IPS-NIHi7 (cell line): ENCODE data around the gene AMPD3.

Experiments
- DNase-seq: peaks from one replicate; pipeline ENCODE4 v3.0.0; 2012; ENCODE audit warnings: mixed read lengths; ENCODE audit errors: extremely low spot score

AMPD3 gene

DNA sequence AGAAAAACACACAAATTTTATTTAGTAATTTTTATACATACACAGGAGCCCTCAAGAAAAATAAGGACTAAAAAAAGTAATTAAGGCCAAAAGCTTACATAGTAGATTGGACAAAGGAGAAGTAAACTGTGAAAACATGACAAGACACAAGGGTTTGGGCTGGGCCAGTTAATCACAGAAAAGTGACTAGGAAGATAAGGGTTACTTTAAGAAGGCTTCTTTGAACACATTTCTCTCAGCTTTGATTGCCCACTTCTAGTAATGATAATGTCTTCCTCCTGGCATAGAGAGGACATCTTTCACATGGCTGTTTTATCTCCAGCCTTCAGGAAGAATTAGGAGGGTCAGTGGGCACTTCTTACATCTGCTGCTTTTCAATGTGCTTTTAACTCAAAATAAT is 82.5 kb downstream of the AMPD3 start:
- DNase-seq: no peak

GRCh38 chr11:10538924-10539323 is 83.9 kb downstream of the AMPD3 start:
- no peak for DNase-seq

DNA sequence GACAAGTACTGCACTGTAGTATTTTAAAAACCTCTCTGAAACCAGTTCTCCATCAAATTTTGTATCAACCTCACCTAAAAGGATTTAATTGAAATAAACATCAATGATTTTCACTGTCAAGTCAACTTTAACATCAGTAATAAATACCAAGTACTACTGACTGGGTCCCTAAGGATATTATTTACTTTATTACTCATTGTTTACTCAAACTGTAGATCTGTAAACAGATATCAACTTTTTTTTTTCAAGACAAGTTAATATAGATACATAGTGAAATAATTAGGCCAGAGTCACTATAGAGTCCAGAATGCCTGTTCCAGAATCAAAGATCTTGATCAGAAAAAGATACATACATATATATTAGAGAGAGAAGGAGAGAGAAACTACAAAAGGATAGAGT is 84.3 kb downstream of the AMPD3 start:
- DNase-seq: no peak

DNA sequence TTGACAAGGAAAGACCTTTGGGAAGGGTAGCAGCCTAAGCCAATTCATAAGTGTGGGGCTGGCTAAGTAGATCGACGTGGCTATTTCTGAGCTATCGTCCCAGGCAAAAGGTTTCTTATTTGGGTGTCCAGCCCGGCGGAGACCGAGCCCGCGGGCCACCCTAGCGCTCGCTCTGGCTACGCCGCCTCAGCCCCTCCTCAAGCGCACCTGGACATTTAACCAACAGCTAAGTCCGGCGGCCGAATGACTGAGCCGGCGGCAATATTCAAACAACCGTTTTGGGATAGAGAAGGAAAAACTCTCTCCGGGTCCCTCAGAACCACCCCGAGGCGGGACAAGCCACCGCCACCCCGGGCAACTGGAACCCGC is 85.5 kb downstream of the AMPD3 start:
- DNase-seq: peak; percentile 46

DNA sequence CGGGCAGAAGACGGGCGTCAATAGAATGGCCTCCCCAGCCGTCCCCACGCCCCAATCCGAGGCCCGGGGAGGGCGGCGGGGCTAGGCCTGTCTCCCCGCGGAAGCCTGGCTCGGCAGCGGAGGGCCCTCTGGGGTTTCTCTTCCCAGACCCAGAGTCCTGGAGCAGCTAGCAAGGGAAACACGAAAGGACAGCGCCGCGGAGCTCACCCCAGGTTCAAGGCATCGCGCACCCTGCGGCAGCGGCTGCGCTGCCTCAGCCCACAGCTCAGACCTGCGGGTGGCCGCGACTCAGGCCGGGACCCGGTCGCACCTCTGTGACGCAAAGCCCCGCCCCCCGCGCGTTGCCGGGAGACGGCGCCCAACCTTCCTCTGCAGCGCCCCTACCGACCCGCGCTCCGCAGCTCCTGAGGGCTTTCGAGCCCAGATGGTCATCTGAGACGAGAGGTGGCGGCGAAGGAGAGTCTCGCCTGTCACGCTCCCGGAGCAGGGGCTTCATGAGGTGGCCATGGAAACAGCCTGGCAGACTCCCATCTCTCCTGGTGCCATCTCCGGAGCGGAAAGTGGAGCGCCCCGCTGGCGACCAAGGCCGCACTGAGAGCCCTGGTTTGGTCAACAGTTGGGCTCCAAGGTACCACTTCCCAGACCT is 86.0 kb downstream of the AMPD3 start, which contains the start of gene RNF141:
RNF141 (minus strand) TSS at position 273 of the 646 bp plus-strand sequence. CDS start 7,029 bp downstream, outside the sequence.
- peak; percentile 99 for DNase-seq

DNA sequence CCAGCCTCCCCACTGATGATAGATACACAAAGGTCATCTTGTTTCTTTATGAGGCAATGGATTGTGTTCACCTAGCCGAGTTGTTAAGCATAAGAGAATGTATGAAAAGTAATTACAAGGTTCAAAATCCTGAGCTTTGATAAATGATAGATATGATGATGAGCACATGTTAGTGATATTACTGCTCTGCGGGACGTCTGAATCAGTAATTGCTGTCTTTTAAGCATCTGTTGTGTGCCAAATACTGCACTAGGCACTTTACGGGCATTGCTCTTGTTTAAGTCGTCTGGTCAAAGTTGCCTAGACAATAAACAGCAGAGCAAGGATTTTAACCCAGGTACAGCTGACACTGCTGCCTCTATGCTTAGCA is 86.5 kb downstream of the AMPD3 start:
- DNase-seq: no peak

DNA sequence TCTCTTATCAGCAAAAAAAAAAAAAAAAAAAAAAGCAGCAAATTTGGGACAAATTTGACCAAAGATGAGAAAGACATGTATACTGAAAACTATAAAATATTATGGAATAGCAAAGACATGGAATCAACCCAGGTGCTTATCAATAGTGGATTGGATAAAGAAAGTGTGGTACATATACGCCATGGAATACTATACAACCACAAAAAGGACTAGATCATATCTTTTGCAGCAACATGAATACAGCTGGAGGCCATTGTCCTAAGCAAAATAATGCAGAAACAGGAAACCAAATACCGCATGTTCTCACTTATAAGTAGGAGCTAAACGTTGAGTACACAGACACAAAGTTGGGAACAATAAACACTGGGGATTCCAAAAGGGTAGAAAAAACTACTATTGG is 87.7 kb downstream of the AMPD3 start:
- no peak for DNase-seq

DNA sequence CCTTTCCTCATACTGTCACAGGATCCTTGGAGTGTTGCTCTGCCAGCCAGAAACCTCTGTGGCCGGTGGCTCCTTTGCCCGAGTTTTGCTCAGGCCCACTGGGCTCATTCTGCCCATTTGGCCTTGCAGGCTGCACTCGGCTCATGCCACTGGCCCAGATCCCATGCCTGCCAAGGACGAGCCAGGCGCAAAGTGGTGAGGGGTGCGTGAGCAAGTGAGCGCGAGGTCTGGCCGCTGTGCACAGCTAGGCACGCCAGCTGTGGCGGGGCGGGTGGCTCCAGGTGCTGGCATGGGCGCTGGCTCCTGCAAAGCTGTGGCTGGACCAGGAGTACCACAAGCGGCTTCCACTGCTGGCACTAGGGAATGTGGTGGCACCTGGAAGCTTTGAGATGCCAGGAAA is 88.7 kb downstream of the AMPD3 start:
- DNase-seq: no peak

DNA sequence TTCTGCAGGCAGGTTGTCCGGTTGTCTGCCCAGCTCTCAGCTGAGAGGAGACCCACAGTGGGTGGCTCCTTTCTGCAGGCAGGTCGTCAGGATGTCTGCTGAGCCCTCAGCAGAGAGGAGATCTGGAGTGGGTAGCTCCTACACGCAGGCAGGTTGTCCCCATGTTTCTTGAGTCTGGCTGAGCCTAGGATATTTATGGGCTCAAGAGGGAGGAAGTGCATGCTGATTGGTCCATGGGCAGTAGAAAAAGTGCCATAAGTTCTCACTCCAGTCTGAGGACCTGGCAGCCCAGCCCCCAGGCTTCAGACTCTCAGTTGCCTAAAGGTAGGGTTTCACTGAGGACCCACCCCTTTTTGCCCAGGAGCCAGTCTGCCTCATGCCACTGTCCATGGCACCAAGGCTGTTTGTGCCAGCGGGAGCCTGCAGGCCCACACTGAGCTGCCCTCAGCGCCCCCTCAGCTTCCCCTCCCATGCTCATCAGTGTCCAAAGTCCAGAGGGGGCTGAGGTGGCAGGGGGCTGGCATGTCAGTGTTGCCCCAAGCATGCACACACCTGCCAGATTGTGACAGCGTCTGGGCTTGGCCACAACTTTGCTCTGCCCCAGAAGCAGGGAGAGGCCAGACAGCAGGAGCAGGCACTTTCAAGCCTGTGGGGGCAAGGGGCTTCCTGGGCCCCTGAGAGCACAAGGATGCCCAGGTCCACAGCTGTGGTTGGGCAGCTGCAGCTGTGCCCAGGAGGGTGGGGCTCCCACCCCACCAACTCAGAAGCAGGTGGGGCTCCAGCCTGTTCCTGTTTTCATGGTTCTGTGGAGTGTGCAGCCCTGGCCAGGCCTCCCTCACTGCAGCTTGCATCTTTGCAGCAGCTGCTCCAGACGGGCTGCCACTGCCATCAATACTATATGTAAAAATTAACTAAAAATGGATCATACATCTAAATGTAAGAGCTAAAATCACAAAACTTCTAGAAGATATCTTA is 89.7 kb downstream of the AMPD3 start:
- DNase-seq: no peak

DNA sequence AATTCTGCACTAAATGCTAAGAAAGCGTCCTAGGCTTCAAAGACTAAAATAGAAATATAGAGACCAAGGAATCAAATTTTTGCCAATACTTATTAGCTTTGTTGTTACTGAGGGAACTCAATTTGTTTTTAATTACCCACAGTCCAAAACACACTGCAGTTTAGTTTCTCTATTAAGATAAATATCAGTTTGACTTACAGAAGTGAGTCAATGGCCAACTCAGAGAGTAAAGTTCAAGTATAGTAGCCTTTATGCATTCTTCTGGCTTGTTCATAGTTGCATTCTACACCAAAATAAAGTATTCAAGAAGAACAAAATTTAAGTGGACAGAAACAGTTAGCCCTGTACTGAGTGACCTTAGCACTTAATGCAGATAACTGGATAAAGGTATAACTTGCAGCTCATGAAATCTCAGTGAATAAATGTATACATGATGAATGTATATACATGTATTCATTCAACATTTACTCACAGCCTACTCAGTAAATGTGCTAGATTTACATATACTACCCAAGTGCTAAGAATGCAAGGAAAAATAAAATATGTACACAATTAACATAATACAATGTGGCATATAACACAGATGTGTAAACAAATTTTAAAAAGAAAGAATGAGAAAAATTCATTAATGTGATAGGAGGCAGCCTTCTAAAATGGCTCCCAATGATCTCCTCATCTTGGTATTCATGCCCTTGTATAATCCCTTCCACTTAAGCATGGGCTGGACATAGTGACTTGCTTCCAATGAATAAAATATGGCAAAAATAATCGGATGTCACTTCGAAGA is 95.6 kb downstream of the AMPD3 start:
- DNase-seq: no peak

- no peak for DNase-seq
Observed at GRCh38 chr11:10551290-10551592, 96.2 kb downstream of the AMPD3 start.

GRCh38 chr11:10551845-10552352 is 96.8 kb downstream of the AMPD3 start:
- no peak for DNase-seq

DNA sequence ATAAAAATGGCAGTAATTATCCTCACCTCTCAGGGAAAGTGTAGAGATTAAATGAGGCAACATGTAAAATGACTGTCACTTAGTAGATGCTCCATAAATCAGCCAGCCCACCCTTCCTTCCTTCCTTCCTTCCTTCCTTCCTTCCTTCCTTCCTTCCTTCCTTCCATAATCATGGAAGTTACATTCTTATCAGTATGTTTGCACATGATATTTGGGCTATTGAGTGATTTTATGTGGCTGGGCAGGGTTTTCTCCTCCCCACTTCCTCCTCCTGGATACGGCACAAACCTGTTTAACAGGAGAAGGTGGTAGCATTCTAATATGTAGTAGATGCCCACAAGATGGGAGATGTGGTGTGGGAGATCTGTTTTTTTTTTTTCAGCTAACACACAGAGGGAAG is 101.5 kb downstream of the AMPD3 start:
- DNase-seq: no peak
